ENCODE data around the gene FOXC2.

Gene FOXC2

DNA sequence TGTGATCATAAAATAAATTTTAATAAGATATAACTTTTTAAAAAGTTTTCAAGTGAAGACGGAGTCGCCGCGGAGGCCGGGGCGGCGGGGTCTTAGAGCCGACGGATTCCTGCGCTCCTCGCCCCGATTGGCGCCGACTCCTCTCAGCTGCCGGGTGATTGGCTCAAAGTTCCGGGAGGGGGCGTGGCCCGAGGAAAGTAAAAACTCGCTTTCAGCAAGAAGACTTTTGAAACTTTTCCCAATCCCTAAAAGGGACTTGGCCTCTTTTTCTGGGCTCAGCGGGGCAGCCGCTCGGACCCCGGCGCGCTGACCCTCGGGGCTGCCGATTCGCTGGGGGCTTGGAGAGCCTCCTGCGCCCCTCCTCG is at the start of gene FOXC2:
Gene FOXC2, plus strand, starts transcription at position 229 of the 365 bp plus-strand sequence. CDS start 507 bp downstream, outside the sequence.
- Histone ChIP-seq H3K4me3 (peak within 1 kb of the TSS; percentile 90), H3K27ac (peak within 1 kb of the TSS; percentile 98)
- TF ChIP-seq, protein P1, sequence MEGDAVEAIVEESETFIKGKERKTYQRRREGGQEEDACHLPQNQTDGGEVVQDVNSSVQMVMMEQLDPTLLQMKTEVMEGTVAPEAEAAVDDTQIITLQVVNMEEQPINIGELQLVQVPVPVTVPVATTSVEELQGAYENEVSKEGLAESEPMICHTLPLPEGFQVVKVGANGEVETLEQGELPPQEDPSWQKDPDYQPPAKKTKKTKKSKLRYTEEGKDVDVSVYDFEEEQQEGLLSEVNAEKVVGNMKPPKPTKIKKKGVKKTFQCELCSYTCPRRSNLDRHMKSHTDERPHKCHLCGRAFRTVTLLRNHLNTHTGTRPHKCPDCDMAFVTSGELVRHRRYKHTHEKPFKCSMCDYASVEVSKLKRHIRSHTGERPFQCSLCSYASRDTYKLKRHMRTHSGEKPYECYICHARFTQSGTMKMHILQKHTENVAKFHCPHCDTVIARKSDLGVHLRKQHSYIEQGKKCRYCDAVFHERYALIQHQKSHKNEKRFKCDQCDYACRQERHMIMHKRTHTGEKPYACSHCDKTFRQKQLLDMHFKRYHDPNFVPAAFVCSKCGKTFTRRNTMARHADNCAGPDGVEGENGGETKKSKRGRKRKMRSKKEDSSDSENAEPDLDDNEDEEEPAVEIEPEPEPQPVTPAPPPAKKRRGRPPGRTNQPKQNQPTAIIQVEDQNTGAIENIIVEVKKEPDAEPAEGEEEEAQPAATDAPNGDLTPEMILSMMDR (IDR thresholded peaks at IDR 0.05) = no peak
- peak; percentile 96 for DNase-seq (ENCODE audit: low spot score)

GRCh38 chr16:86517033-86517432 is 49.6 kb upstream of the FOXC2 start:
- TF ChIP-seq, protein P1 (IDR thresholded peaks at IDR 0.05) = no peak
- H3K27ac ChIP-seq = no peak overlapping the region
- H3K4me3 ChIP-seq = no peak overlapping the region
- no peak for DNase-seq (ENCODE audit: low spot score)

GRCh38 chr16:86517652-86518258 is 48.9 kb upstream of the FOXC2 start:
- DNase-seq (ENCODE audit: low spot score) = no peak
- H3K4me3 ChIP-seq = no peak overlapping the region
- TF ChIP-seq, protein P1 (IDR thresholded peaks at IDR 0.05) = peak; percentile 45
- H3K27ac ChIP-seq = no peak overlapping the region

DNA sequence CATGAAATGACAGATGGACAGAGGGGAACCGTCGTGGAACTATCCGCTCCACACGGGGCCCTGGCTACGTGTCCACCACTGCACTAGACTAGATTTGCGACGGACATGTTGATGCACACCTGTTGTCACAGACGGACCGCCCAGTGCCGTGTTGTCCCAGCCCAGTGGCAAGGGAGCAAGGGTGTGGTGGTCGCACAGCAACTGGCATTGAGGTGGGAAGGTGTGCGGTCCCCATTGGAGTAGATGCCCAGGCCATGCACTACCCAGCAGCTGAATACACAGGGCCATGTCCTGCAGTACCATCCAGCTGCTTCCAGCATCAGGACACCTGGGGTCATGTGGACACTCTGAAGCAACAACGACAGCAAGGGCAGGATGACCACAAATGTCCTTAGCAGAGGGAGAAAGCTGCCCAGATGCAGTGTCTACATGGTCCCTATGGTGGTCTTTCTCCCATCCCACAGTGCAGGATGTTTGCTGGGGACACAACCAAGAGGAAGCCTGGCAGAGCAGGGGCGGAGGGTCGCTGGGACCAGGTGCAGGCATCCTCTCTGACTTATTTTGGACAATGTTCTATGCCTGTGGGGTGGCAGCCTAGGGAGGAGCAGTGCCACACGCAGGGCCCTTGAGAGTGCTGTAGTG is 47.5 kb upstream of the FOXC2 start:
- TF ChIP-seq, protein P1 (IDR thresholded peaks at IDR 0.05) = no peak
- no peak overlapping the region for H3K4me3 ChIP-seq
- no peak for DNase-seq (ENCODE audit: low spot score)
- H3K27ac ChIP-seq = no peak overlapping the region

GRCh38 chr16:86519649-86520316 is 46.8 kb upstream of the FOXC2 start:
- TF ChIP-seq, protein P1 (IDR thresholded peaks at IDR 0.05) = peak; percentile 85
- Histone ChIP-seq H3K4me3 (peak overlapping the region; percentile 26), H3K27ac (no peak overlapping the region)
- no peak for DNase-seq (ENCODE audit: low spot score)

GRCh38 chr16:86520317-86521210 is 46.1 kb upstream of the FOXC2 start:
- Histone ChIP-seq H3K4me3 (no peak overlapping the region), H3K27ac (no peak overlapping the region)
- TF ChIP-seq, protein P1 (IDR thresholded peaks at IDR 0.05) = no peak
- DNase-seq (ENCODE audit: low spot score) = no peak
